Measurements from ENCODE around the gene LDLRAD3.
"Not testable (repeated sequence)": the region's sequence is repeated elsewhere in the genome, so short reads cannot be mapped to it uniquely, and the experiment has no call there.

The LDLRAD3 gene

DNA sequence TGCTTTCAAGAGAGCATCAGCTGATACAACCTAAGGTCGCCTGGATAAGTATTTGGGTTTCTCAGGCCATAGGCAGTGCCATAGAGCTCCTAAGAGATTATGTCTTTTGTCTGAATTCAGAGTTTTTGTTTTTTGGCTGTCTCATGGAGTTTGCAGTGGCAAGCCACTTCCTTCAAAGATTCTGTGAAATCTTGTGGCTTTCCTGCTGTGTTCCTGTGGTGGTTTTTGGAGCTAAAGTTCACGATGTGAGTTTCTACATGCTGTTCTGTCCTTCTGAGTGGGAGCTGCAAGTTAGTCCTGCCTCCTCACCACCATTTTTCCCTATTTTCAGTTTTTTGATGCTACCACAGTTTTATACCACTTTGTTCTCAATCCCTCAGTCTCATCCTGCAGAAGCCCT lies 234.0 kb downstream of the LDLRAD3 start:
- DNase-seq, result no peak

DNA sequence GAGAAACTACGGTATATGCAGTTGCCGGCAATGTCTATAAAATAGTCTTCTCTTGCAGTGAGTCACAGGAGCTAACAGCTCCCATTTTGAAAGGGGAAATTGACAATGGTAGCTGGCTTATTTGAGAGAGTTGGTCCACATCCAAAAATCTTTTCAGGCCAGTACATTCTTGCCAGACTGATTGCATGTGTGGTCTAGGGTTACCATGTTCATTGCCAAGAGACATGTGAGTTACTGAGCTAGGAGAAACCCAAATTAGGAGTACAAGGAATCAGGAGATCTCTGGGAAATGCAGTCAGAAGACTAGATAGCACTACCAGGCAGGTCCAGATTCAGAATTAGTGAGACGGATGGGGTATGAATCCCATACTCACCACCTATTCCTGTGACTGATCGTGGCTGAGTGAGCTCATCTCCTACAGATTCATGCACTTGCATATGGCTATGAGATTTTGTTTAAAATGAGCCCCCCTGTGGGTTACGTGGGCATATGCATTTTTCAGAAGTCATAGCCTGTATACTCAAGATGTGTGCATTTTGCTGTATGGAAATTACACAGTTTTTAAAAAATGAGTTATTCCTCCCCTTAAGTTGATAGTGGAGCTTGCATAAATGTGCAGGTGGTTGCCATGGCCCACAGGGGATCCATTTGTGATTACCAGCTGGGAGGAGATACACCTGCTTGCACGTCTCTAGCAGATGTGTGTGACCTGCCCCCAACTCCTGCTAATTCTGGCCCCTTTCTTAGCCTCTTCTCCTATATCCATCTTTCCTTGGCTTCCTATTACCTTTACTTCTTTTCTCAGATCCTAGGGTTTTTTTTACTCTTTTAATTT lies 242.7 kb downstream of the LDLRAD3 start:
- no peak for DNase-seq

DNA sequence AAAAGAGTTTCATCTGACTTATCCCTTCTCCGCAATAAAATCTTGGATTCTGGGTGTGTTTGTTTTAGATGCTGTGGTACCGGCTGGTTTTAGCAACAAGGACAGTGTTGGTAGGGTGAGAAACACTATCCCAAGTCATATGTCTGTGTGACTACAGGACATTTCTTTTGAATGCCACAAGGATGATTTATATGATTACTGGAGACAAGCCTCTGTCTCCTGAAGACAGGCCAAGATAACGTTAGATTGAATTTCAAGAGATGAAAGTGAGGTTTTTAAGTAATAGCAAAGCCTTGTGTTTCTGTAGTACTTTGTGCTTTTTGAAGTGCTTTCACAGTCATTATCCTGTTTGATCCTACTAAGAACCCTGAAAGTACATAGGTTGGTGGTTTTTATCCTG lies 243.8 kb downstream of the LDLRAD3 start:
- DNase-seq, result no peak

DNA sequence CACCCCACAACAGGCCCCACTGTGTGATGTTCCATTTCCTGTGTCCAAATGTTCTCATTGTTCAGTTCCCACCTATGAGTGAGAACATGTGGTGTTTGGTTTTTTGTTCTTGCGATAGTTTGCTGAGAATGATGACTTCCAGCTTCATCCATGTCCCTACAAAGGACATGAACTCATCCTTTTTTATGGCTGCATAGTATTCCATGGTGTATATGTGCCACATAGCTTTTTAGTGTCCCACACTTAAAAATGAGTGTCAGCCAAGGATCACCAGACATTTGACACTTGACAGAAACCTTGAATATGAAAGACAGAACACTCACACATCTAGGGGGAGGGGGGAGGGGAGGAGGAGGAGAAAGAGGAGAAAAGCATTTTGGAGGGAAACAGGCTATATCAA lies 245.9 kb downstream of the LDLRAD3 start:
- DNase-seq, result not testable (repeated sequence)

DNA sequence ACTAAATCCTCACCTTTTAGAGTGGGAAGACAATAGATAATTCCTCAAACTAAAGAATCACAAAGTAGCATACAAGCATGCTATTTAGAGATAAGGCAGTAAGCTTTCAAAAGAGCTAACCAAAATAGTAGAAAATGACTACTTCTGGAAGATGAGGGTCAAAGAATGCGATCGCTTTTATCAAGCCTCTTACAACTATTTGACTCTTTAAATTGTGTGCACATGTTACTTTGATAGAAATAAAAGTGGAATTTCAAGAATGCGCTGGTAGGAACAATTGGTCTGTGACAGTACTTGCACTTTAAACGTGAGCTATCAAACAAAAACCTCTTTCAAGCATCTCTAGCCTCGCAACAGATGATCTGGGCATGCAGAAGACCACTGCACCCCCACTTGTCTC lies 248.1 kb downstream of the LDLRAD3 start:
- no peak for DNase-seq

DNA sequence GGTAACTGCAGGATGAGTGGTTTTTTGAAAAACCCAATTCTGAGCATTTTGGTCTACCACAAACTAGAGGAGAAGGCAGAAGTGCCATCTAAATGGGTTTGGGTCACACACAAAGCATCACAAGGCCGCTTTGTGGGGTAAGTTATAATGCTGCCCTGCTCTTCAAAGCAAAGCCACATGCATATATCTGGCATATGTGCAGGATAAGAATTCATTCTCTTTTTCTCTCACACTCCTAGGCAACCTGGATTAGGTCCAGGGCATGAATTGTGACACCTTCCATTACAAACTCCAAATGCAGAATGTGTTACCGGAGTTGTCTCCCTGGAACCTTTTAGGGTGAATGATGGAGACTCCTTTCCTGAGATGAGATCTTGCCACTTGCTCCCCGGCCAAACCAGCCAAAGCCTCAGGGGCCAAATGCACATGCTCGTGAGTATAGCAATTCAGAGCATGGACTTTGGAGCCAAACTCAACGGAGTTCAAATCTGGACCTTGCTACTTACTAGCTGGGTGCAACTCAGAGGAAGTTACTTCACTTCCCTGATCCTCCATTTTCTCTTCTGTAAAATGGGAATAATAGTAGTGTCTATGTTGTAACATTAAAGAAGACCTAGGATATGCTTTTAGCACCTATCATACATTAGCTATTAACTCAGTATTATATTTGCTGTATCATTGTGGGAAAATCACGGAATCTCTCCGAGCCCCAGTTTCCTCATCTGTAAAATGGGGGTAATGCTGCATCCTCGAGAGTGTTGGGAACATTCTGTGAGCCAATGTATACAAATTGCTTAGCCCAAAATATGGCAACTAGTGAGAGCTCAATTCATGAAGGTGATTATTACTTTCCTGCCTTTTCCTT lies 248.8 kb downstream of the LDLRAD3 start:
- no peak for DNase-seq

DNA sequence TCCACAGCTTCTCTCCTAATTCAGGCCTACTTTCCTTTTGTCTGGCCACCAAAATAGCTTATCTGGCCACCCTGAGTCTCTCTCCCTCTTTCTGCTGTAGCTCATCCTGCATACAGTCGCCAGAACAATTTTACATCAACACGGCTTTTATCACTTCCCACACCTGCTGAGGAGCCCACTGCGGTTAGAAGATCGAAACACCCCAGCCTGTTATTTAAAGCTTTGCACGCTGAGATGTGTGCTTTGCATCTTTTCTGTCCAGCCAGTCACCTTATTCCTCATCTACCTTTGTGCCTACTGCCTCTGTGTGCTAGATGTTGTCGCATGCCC lies 249.4 kb downstream of the LDLRAD3 start:
- no peak for DNase-seq

DNA sequence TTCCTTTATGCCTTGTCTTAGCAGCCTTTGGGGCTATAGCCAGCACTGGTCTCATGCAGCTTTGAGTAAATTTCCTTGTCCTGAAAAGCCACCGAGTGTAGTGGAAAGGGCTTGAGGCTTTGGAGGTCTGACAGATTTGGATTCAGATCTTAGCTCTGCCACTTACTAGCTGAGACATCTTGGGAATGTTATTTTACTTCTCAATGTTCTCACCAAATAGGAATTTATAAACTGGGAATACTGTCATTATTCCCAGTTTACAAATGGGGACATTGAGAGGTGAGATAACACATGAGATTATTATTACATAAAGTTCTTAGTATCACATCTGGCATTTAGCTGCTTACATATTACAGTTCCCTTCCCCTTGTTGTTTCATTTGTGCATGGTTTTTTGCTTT lies 249.9 kb downstream of the LDLRAD3 start:
- no peak for DNase-seq

DNA sequence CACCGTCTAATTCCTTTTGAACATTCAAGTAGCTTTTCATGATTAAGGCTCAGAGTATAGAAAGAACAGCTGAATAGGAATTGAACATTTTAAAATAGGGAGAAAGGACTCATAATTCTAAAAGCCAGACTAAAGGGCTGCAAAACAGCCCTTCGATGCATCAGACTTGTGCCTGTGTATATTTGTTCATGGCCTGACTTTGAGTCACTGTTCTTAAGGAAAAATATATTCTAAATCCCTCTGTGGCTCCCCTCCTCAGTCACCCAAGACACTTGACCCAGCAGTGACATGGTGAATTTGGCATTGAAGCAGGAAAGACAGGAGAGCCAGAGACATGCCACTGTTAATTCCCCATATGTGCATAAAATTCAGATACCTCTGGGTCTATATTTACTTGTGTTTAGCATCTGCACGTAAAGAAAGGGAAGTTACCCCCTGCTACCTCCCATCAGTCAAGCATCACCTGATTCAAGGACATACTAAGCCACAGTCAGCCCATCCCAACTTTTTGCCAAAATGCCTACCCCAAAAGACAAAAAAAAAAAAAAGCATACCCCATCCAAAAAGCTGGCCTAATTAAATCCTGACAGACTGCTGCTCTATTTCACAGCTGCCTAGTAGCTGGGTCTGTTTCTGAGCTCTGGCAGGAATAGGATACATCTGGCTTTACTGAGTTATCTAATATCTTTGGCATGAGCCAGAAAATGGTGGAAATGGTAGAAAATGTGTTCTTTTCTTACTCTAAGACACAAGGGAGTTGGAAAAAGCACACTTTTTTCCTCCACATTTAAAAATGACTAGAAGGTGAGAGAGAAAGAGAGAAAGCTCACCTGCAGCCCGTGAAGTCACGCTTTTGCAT lies 251.9 kb downstream of the LDLRAD3 start:
- DNase-seq, result no peak

DNA sequence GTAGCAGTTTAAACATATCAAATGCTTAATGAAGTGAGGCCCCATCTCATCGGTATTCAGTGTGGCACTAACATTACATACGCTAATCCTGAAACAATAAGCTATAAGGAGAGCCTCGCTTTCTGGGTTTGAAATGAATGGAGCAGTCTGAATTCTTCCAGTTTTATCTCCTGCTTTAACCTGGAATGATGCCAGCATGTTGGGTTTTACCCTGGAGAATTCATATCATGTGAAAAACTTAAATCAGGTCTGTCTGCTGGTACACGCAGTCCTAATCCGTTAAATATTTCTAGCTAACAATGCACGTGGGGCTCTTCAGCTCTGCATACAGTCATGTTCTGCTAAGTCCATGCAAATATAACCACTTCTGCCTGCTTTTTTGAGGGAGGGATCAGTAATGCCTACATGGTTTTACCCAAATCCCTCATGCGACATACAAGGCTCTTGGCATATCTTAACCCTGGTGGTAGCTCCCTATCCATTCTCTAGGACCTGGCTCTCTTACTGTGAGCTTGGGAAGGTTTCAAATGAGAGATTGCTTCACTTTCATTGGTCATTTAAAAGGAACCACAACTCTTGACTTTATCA lies 252.6 kb downstream of the LDLRAD3 start:
- DNase-seq, result no peak

DNA sequence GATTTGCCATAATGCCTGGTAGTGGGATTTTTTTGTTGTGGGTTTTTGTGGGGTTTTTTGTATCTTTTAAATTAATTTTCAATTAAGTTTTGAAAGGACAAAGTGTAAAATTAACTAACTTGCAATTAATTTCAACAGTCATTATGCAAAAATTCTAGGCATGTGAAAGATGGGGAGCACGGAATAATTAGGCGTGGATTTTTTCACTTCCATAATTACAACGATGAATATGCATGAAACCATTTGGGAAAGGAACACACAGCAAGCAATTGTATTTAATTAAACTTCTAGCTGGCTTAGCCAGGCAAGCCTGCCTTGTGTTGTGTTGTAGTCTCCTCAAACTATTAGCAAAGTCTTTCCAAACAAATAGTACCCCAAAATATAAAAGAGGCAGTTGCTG lies 257.5 kb downstream of the LDLRAD3 start:
- no peak for DNase-seq

DNA sequence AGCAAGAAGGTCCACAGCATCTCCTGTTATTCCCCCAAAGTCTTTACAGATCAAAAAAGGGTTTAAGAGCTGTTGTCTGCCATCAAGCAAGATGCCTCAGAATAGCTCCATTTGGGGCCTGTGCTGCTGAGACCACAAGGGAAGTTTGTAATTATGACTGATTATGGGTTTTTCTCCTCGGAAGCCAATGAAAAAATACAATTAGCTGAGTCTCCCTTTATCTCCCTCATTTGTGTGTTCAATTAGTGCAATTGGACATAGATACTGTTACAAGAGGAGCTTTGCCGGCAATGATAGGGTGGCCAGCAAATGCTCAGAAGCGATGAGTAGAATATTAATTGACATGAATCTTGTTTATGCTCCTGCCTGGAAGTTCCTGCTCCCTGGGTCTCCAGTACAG lies 261.7 kb downstream of the LDLRAD3 start:
- no peak for DNase-seq

DNA sequence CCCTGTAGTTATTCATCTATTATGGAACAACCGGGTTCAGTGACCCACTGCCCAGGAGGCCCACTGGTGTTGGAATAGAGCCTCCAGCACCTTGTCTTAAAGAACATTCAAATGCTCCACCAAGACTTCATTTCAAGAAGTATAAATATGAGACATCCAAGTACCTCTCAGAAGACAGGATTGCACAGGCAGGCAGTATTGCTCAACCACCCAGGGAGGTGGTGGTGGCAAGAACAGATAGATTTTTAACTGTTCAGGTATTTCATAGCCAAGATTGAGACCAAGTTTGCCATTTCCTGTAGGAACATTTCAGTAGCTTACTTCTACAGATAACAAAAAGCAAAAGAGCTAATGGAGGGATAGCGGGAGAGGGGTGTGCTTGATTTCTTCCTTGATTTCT lies 266.7 kb downstream of the LDLRAD3 start:
- DNase-seq, result no peak

DNA sequence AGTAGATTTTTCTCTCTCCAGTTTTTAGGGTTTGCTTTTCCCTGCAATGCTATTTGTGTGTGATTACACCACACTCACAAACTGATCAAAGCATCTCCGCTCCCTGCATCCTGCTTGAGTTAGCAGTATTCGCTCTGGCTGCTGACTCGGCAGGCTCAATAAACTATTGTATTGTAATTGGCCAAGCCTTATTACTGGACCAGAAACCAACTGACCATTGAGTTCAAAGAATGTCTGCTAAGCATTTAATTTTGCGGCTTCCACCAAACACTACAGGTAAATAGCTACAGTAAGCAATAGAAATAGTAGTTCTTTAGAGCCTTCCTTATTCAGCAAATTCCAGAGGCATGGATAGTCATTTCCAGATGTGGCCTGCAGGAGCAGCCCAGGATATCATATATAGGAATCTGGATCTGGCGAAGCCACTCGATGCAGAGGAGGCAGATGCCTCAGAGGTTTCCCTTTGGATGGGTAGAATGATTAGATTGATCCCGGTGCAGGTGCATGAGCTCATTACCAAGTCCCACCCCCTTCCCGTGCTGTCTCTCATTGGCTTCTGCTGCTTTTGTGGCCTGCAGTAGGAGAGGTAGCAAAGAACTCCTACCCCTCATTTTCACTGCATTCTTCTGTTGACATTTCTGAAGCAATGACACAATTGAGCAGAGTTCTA lies 268.0 kb downstream of the LDLRAD3 start:
- no peak for DNase-seq

DNA sequence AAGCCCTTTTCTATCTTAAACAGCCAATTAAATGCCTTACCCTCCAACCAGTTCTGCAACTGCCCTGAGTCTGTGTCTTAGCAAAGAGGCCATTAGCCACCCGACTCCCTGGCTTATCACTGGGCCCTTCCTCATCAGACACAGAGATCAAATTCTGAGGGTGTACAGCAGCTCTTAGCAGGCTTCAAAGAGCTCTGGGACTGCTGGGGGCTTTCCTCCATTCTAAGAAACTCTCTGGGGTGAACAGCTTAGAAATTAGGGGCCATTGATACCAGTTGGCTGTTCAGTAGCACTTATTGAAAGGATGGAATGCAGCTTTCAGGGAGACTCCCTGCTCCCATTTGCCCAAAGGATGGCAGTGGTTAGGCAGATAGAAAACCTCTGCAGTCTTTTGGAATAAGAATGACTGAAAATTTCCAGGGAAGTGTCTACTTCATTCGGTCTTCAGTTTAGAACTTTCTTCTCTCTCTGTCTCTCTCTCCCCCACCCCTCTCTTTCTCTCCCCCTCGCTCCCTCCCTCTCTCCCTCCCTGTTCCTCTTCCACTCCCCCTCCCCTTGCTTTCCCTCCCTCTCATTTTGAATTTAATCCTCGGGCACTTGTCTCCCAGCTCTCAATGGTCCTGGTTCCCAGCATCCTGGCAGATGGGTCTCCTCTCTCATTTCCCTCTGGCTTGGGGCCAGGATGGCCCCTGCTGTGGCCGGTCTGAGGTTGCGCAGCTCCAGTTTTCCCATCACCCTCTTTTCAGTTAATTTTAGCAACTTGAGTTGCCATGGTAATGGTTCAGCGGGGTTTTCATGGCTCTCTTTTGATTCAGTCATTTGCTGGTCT lies 268.9 kb downstream of the LDLRAD3 start:
- no peak for DNase-seq

DNA sequence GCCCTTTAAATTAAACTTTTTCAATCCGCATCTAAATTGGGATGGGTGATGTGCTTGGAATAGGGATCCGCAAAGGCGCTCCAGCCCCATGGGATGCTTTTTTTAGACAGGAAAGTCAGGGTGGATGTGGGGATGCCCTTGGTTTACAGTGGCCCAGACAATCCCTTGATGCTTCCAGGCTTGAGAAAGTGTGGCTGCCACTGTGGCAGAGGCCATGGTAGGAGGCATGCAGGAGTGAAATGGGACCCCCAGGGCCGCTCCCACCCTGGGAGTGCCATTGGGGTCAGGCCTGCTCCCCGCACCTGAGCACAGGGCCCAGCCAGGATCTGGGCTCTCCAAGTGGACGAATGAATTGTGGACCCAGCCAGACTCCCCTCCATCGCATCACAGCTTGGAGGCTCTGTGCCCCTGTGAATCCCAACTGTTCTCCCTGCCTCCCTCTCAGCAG lies 269.6 kb downstream of the LDLRAD3 start:
- no peak for DNase-seq

DNA sequence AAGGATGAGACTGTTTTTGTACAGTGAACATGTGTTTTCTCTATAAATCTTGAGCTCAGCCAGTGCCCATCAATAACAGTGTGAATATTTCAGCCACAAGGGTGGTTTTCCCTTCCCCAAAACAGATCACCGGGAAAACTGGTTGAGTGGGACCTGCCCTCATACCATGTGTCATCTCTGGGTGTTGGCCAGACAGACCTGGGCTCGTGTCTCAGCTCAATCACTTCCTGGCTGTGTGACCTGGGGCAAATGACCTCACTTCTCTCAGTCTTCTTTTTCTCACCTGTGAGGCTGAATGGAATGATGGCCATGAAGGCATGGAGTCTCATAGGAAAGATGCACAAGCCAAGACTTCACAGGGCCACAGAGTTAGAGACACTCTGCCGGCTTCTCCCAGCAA lies 270.6 kb downstream of the LDLRAD3 start:
- DNase-seq, result no peak

DNA sequence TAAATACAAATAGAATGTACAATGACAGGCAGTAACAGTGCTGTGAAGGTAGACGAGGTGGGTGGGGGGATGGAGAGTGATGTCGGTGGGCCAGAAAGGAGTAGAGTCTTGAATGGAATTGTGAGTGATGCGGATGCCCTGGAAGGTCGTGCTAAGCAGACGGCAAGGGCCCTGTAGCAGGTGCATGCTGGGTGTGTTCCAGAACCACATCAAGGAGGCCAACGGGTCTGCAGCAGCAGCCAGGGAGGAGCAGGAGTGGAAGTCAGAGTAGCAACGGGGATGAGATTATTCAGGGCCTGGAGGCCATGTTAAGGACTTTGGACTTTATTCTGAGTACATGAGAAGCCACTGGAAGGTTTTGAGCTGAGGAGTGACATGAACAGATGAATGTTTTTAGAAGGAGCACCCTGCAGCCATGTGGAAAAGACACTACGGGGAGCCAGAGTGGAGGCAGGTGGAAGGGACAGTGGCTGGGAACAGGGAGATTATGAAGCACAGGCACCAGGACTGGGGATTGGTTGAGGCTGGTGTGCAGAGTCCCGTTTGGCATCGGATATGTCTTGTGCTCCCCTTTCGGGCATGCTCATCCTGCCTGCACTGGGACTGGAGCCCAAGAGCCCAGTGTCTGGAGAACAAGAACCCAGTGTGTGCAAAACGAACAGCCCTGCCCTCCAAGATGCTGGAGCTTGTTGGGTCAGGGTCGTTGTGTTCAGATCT lies 271.3 kb downstream of the LDLRAD3 start:
- DNase-seq, result no peak

DNA sequence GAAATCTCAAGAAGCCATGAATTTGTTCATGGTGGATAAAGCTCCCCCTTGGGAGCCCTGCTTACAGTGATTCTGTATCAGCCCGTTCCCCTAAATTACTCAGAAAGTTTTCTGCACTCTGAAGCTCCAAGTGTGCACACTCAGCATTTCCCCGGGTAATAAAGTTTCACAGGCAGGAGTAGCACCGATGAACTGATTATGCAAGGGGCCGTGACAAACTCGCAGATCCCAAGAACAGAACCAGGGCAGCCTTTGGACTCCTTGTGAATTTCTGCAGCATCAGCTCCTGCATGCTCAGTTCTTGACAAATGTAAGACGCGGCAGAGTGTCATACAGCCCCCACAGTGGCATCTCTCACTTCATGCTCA lies 271.8 kb downstream of the LDLRAD3 start:
- DNase-seq, result no peak

DNA sequence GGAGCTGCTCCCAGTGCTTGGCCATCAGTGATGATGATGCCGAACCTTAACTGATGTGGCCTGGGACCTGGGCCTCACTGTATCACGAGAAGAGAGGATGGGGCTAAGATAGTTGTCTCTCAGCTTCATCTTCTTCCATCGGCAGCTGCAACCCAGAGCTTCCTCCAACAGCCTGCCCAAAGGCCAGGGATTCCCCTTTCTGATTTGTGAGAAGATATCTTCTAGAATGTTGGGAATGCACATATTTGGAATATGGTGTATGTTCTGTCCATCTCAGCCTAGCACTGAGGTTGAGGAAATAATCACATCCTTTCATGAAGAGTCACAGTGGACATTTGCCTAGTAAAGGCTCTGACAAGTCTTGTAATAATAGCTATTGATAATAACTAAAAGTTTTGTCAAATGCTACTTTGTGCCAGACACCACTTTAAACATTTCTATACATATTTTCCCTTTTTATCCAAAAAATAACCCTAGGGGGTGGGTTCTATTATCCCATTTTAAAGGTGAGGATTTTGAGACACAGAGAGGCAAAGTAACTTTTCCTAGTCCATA lies 272.3 kb downstream of the LDLRAD3 start:
- DNase-seq, result no peak

All from CD4-positive, alpha-beta T cell treated with Interleukin-4 for 1 hour (primary cell).